NCI-H1694 treated with DMSO at 0.1 percent for 48 hours (cell line): ENCODE data around the gene MAPKAP1.

Experiments
- DNase-seq: peaks from one replicate; lab custom pipeline; 2025; lab: John Stamatoyannopoulos, UW

Gene MAPKAP1

DNA sequence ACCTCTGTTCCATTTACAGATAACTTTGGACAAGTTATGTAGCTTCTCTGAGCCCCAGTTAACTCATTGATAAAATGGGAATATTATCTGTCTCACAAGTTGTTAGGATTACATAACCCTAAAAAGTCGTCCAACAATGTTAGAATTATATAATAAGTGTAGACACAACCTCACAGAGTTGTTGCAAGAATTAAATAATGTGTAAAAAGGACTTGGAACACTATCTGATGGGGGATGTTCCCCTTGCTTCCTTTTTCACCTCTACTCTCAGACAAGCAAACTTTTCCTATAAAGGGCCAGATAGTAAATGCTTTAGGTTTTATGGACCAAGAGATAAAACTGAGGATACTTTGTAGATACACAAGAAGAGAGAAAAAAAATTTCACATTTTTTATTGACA, 251.9 kb downstream of the MAPKAP1 start:
- no peak for DNase-seq

DNA sequence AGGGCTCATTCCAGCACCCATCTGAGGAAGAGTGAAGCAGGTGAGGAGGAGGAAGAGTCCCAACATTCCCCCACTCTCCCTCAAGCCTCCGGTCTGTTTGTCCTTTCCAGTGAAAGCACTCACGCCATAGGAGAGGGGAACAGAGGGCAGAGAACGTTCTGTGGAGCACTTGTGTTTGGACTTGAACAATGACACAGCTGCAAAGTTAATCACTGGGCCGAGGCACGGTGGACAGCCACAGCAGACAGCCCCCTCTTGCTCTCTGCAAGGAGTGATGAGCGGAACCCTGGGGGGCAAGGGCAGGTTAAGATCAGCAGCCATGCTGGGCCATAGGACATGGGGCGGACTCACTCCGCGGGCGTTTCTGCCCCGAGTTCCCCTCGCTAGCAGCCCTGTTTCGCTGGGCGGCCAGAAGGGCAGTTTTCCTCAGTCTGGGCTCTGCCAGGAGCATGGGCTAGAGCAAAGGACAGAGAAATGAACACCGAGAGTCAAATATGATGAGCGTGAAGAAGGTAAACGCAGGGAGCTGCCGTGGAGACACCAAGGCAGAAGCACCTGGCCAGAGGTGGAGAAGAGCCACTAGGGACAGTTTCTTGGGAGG, 259.7 kb downstream of the MAPKAP1 start:
- DNase-seq: no peak

DNA sequence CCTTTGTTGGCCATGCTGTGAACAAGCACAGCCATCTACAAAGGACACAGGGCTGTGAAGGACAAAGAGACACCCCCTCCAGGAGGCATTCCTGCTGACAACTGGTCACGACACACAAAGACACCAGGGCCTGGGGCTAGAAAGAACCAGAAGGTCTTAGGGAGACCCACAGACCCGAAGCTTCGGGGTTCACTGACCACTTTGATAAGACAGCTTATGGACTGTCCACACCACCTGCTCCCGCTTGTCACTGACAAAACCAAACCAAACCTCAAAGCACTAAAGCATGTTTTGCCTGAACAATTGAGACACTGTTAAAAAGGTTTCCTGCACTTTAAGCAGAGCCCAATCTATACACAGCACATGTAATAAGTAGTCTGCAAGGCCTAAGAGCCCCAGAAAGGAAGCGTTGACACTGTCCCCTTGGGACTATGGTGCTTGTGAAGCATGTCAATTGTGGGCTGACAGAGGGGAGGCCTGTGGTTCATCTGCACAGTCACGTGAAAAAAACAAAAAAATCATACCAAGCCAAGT, 260.4 kb downstream of the MAPKAP1 start:
- no peak for DNase-seq

DNA sequence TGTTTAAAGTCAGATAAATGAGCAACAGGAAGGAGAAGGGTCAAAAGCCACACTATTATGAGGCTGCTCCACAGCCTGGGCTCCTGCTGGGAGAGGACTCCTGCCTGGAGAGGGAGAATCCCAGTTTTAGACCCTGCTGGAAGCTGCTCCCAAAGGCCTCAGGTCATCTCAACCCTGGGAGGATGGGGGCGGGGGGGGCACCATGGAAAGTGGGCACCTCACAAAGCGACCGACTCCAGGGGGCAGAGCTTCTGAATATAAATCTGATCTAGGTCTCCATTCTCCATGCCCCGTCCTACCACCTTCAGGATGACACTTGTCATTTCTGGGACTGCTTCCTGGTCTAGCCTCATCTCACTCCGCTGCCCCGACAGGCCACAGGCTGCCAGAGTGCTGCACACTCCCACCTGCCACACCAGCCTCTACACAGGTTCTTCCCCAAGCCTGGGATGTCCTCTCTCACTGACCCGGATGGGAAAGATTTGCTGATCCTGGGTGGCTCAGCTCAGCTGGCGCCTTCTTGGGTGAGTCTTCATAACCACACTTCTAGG, 262.0 kb downstream of the MAPKAP1 start:
- DNase-seq: no peak

DNA sequence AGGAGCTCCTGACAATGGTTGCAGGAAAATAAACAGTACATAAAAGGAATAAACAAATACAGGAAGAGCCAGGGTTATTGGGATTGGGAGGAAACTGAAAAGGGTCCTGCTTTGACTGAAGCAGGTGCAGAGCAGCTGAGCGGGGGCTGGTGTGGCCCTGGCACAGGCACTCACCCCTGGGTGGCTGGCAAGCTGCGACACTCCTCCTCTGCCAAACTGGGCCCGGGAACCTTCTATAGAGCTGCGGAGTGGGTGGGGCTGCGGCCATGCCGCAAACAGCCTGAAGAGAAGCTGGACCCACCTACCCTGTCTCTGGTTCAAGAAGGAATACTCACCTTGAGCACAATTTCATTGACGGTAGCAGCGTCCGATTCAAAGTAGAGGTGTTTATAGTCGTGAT, 262.8 kb downstream of the MAPKAP1 start:
- no peak for DNase-seq

DNA sequence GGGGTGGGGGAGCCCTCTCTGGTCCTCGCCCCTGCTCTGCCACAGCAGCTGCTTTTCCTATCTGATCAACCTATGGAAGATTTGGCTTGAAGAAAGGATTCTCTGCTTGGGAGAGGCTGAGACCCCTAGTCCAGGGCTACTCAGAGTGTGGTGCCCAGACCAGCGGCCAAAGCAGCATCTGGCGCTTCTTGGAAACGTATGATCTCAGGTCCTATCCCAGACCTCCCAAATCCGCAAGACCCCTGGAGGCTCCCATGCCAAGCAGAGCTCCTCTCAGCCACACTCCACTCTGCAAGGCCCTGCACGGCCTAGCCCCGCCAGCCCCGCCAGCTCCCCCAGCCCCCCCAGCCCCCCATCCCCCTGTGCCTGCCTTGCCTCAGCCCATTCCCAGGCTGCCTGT, 263.6 kb downstream of the MAPKAP1 start:
- DNase-seq: no peak

DNA sequence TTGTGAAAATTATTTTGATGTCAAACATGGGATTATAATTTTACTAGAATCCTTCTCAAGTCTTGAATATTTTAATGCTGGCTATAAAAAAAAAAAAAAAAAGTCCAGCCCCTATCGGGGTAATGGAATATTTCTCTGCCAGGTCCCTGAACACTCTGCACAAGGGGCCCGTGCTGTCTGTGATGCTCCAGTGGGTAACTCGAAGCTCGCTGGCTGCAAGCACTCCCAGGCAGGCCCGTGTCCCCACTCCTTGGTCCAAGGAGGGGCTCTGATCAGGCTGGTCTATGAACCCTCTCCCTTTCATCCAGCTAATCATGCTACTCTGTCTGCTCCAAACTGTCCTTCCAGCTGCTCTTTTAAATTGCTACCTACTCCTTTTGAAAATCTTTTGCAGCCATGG, 264.6 kb downstream of the MAPKAP1 start:
- DNase-seq: no peak

DNA sequence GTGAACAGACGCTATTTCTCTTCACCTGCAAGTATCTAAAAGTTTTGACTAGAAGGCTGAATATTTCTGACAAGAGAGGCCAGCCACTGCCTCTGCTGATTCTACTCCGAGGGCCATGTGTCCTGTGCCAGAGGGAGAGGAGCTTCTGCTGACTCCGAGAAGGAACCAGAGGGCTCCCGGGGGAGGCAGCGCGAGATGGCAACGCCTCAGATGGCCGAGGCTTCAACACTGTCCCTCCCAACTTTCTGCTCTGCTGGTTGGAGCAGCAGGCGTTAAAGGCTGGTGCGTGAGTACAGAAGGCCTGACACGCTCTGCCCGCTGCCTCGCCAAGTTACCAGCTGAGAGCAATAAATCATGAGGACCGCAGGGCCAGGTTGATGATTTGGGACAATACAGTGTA, 266.6 kb downstream of the MAPKAP1 start:
- DNase-seq: no peak

DNA sequence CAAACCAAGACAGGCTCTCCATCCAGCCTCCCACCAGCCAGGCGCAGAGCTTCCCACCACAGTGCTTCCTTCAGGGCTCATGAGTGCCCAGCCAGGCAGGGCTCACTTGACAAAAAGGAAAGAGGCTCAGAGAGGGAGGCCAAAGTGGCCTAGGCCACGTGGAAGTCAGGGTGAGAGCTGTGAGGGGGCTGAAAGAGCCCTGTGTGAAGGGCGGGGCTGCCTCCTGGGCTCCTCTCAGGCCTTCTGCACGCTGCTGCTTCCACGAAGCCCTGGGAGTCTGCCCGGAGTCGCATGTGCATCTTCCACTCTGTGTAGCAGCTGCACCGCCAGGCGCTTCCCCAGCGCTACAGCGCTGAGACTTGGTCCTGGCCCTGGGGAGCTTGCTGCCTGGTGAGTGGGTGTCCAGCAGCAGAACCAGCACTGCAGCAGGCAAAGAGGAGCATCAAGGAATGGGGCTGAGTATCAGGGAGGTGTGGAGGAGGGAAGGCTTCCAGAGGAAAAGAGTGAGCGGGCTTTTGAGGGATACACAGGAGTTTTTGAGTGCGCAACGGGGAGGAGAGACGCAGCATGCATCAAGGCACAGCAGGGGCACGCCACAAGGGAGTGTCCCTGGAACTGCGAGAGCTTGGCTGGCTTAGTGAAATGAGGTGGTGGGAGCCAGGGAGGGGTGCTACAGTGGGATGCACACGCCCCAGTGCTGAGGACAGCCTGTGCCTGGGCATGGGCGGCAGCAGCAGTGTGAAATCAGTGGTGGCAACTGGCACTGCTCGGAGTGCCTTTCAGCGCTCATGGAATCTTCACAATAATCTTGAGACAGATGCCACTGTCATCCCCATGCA, 267.4 kb downstream of the MAPKAP1 start:
- no peak for DNase-seq

DNA sequence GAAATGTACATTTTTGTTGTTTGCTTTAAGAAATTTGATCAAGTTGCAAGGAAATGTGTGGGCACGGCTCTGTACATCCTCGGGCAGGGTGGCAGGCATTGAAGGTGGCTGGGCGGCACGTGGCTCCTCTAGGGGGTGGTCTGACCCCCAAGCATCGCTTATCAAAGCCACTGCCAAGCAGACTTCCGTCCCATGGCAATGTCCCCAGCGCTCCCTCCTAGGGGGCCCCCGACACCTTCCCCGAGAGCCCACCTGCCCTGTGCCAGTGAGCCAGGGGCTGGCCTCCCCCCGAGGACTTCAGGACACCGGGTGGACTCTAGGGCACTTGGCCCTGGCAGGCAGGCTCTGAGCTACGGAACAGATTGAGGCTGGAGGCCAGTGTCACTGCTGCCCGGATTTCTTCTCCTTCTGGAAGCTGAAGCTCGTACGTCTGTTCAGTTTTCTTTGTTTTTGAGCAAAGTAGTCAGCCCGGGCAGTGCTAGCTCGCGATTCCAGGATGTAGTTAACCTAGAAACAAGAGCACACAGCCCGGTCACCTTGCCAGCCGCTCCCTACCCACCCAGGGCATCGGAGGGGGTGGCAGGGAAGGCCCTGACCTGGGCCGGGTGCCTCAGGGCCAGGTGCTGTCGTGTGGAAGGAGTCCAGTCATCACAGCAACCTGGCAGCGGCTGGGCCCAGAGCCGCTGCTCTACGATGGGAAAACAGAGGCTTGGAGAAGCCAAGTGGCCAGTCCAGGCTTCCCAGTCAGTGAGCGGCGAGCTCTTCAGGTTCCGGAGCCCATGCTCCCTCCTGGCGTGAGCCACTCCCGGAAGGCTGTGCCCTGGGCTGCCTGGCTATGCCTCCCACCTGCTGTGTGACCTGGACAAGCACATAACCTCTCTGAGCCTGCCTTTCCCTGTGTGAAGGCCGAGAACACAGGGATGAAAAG, 268.2 kb downstream of the MAPKAP1 start:
- no peak for DNase-seq

DNA sequence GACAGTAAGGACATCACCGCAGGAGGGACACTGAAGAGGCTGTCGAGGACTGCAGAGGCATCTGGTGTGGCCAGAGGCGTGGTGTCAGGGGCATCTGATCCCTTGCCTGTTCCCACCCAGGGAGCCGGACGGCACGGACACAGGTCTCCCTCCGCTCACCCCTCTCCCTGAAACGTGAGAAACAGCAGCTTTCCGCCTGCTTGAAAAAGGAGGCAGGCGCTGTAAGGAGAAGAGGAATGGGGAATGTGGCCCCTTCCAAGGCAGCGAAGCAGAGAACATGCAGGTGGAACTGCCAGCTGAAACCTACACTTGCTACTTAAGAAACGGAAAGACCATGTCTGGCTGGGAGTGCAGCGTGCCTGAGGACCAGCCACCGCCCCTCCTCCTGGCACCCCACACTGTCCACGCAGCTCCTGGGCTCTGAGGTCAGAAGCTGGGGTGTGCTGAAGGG, 269.2 kb downstream of the MAPKAP1 start:
- DNase-seq: no peak

DNA sequence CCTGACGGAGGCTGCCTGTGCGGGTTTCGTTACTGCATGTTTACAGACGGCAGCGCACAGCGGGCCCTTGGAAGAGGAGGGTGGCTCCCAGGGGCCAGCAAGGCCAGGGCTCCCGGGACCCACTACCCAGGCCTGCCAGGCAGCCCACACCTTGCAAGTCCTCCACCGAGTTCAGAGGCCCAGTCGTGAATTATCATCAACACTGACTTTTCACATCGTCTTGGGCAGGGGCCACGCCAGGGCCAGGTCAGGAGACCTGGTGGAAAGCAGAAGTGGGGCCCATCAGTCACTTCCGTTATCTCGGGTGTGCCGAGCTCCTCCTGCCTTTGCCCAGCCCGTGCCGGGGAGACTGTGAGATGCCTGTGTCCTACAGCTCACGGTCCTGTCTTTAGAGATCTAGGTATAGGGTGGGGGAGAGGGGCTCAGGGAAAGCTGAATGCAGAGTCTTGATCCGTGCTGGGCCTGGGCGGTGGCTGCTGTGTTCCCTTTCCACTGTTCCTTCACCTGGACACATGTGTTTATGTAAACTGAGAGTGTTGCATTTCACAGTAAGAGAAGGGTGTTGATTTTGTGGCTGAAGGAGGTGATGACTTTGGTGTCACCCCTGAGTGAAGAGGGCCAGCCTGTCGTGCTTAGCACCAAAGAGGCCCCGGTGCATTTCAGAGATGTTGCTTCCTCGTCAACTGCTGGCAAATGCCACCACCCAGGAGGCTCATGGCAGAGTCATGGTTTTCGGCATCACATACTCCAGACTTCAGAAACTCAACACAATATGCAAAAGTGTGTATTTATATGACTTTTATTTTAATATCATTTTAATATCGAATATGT, 270.2 kb downstream of the MAPKAP1 start:
- DNase-seq: no peak

DNA sequence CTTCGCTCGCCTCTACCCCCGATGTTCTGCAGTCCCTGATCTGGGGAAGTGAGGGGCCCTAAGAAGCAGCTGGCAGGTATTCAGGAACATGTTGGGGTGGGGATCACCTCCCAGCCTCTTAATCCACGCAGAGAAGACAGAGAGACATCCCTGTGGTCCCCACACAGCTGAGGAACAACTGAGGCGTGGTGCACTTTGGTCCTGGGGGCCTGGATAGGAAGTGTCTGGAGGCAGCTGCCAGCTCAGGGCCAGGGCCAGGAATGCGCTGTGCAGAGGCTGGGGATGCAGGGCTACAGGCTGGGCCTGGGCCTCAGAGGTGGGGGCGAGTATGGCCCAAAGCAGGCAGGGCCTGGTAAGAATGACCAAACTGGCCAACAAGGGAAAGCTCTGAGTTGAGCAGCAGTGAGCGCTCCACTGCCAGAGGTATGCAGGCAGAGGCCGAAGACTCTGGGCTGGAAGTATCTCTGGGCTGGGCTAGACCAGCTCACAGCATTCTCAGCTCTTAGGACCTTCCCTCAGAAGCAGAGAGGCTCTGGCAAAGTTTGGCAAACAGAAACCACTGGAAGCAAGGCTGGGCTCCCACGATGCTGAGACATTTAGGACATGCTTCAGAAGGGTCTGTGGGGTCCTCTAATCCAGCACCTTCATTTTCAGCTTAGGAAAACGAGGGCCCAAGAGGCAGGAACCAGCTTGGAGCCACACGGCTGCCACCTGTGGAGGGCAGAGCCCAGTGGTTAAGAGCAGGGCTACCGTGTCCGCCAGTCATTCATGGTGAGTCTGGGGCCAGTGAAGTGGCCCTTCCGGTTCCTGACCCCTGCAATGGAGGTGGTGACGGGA, 271.0 kb downstream of the MAPKAP1 start:
- DNase-seq: no peak

DNA sequence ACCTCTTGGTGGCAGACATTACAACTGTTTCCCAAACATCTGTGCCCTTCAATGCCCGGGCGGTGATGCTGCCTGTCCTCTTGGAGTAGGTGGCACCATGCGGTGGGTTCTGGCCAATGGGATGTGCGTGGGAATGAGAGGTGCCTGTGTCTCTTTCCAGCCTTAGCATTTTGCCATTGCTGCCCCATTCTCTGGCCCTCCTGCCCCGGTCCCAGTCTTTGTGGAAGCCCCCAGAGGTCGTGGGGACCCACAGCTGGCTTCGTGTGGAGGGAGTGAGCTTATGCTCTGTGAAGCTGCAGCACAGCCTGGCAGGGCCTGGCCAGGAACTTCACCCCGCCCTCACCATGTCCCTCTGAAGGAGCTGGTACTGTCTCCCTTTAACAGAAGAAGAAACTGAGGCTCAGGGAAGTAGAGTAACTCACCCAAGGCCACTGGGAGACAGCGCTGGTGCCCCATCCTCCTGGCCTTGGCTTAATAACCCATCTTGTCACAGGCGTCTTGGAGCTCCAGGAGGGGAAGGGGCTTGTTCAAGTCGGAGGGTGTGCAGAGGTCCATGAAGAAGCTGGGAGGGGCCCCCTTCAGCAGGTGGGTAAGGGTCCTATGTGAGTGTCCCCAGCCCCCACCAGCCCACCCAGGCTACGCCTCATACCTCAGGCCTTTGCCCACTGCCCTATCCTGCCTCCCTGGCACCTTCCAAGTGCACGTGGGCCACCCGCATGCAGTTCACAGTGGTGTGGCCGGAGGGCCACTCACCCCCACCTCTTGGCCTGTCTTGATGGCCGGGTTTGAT, 271.8 kb downstream of the MAPKAP1 start:
- no peak for DNase-seq

DNA sequence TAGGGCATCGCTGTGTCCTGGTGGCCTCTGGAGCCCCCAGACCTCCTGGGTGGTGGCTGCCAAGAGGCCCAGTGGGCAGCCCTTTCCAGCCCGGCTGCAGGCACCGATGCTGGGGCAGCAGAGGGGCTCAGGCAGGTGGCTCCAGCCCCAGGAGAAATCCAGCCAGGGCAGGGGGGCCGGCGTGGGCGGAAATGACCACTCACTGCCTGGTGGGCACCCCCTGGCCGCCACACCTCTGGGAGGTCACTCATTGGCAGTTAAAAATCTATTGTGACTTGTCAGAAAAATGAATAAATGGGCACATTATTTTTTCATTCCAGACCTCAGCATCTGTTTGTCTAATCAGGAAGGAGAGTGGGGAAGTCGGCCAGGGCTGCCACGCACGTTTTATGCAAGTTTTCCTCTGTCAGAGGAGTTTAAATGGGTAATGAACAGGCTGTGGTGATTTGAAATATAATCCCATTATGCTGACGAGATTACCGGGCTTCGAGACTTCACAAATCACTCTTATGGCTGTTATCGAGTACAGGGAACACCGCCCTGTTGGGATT, 273.5 kb downstream of the MAPKAP1 start:
- no peak for DNase-seq

DNA sequence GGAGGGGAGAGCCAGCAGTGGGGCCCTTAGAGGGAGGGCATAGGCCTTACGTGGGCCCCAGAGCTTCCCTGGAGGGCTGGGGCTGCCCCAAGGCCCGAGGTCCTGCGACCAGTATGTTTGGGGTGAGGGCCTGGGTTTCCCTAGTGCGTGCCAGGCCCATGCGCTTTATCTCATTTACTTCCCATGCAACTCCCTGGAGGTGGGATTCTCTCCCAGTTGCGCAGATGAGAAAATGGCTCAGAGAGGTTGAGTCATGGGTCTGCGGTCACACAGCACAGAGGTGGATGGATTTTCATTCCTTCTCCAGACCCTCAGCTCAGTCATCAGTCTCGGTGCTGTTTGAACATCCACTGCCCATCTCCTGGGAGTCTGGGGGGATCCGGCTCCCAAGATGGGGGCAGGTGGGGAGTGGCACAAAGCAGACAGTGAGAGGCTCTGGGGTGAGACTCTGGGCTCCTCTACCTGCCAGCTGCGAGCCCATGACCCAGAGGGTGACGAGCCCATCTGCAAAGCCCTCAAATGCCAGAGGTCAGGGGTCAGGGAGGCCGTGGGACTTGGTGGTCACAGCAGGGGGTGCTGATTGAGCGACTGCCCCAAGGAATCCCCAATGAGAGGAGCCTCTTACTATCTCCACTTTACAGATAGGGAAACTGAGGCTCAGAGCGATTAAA, 274.2 kb downstream of the MAPKAP1 start:
- no peak for DNase-seq

DNA sequence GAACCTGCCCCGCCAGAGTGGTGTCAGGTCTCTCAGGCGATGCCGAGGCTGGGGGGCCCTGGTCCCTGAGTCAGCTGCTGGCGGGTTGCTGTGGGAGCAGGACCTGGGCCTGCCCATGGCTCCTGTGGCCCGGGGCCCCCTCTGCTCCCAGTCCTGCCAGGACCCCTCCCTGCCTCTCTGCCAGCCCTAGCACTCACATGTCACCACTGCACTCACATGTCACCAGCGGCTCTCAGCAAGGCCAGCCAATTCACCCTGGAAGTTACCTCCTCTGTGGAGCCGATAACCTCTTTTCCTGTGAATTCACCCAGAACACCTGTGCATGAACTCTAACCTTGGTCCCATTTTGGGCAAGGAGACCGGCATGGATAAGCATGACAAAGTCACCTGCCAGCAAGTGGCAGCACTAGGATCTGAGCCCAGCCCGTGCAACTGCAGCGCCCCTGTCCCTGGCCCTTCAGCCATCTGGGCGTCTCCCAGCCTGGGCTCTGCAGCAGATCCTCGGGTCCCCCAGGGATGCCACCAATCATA, 275.2 kb downstream of the MAPKAP1 start:
- DNase-seq: no peak

DNA sequence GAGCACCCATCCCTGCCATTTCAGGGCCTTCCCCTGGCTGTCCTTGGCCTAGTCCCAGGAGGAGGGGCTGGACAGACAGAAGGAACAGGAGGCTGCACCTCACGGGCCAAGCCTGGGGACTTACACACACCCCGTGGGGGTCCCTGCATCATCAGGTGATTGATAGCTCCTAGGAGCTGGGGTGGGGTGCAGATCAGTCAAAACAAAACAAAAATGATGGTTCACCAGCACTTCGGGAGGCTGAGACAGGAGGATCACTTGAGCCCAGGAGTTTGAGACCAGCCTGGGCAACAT, 276.0 kb downstream of the MAPKAP1 start:
- DNase-seq: no peak
